K562 (cell line): ENCODE measurements around the gene ATPAF2. TPM values are rescaled to one million over a fixed set of nuclear protein-coding genes. Genes with fewer than 3 reads are reported as not detected.
A peak's percentile ranks its signal among the peaks of the same experiment; 100 is the strongest.

Source experiments
- ATAC-seq: fragments of 200-7000 bp; cut with Tn5 transposase; 3 replicates; pipeline ENCODE4 v1.9.1; 2020; ENCODE audit warnings: moderate library complexity
- BruUV-seq: library from RNA; stranded (reverse); fragments of 400-500 nt; replicated peaks from 2 replicates; lab custom pipeline; 2021; lab: Mats Ljungman, UMichigan
- CTCF ChIA-PET: fragments of 300-600 bp; formaldehyde crosslinking; extraction: SDS; loops from one replicate; lab custom pipeline; 2021; ENCODE audit warnings: low intra/inter-chr PET ratio; lab: Yijun Ruan, JAX
- POLR2A ChIA-PET: fragments of 300-600, 350-650 bp; sonication (Branson Sonifier 250); formaldehyde crosslinking; extraction: SDS; loops from one replicate; lab custom pipeline; 2021; ENCODE audit warnings: antibody characterized with exemption, inconsistent platforms; lab: Yijun Ruan, JAX
- DNase-seq, 4 experiments: peaks; one replicate each; pipeline versions ENCODE4 v3.0.0 to v3.0.0-alpha.2; 2011 to 2018; ENCODE audit warnings: low spot score in 3 of 4, mixed read lengths in 3 of 4; ENCODE audit errors: extremely low read depth in 1 of 4
- FAIRE-seq: peaks from 2 replicates; lab custom pipeline; 2011; peaks lifted over from hg19 to GRCh38; lab: Jason Lieb, UNC
- H2AFZ ChIP-seq: 2 replicates; pipeline ENCODE4 v1.6.0; 2011; ENCODE audit warnings: low read depth, low read length, control low read depth, inconsistent platforms
- H3K27ac ChIP-seq: fragments of 200-600 bp; 3 replicates; pipeline ENCODE4 v1.8.0; 2011; ENCODE audit warnings: low read depth, mild to moderate bottlenecking, control low read depth, inconsistent platforms, low read length, moderate library complexity, mixed read lengths; ENCODE audit errors: extremely low read depth
- H3K27me3 ChIP-seq, 2 experiments: fragments of 300-600 bp in 1 of 2; 2 replicates in 1 of 2; 3 replicates in 1 of 2; pipeline versions ENCODE4 v1.6.0 to v1.8.0; 2011; ENCODE audit warnings: inconsistent platforms in 2 of 2, low read length in 2 of 2, mild to moderate bottlenecking in 1 of 2, mixed read lengths in 1 of 2, moderate library complexity in 1 of 2; ENCODE audit not compliant: control insufficient read depth in 2 of 2, insufficient read depth in 2 of 2
- H3K36me3 ChIP-seq: fragments of 300-600 bp; 3 replicates; pipeline ENCODE4 v1.8.0; 2011; ENCODE audit warnings: mild to moderate bottlenecking, low read length, inconsistent platforms; ENCODE audit not compliant: control insufficient read depth, insufficient read depth
- H3K4me1 ChIP-seq, 2 experiments: fragments of 200-600 bp in 1 of 2; replicated peaks in 1 of 2; 2 replicates in 1 of 2; 3 replicates in 1 of 2; pipeline versions ENCODE4 v1.5.1 to v1.8.0; 2011; ENCODE audit warnings: inconsistent platforms in 2 of 2, low read length in 2 of 2, mild to moderate bottlenecking in 1 of 2, mixed read lengths in 1 of 2, moderate library complexity in 1 of 2; ENCODE audit not compliant: control insufficient read depth in 2 of 2, insufficient read depth in 2 of 2
- H3K4me2 ChIP-seq: 2 replicates; pipeline ENCODE4 v1.6.1; 2011; ENCODE audit warnings: low read length, control low read depth, inconsistent platforms, mixed read lengths; ENCODE audit not compliant: insufficient read depth
- H3K4me3 ChIP-seq: fragments of 200-600 bp; sonication (generic), shearing (Covaris generic); 2 replicates; pipeline ENCODE4 v1.5.1; 2016; ENCODE audit warnings: control low read depth, inconsistent platforms
- H3K79me2 ChIP-seq: fragments of 200-600 bp; 3 replicates; pipeline ENCODE4 v1.8.0; 2011; ENCODE audit warnings: low read length, inconsistent platforms; ENCODE audit not compliant: control insufficient read depth, insufficient read depth
- H3K9ac ChIP-seq, 2 experiments: 2 replicates each; pipeline versions ENCODE4 v1.6.0 to v1.6.1; 2011; ENCODE audit warnings: low read depth in 2 of 2, low read length in 2 of 2, control low read depth in 1 of 2, inconsistent platforms in 1 of 2, mild to moderate bottlenecking in 1 of 2, mixed read lengths in 1 of 2; ENCODE audit not compliant: insufficient read depth in 1 of 2
- H3K9me1 ChIP-seq: one replicate; pipeline ENCODE4 v1.6.0; 2011; ENCODE audit warnings: inconsistent platforms, mild to moderate bottlenecking, low read length, moderate library complexity; ENCODE audit not compliant: control insufficient read depth, insufficient read depth
- H3K9me3 ChIP-seq: replicated peaks from 2 replicates; pipeline ENCODE4 v1.5.1; 2011; ENCODE audit warnings: low read depth, low read length, inconsistent platforms; ENCODE audit not compliant: control insufficient read depth, insufficient read depth
- H4K20me1 ChIP-seq: replicated peaks from 2 replicates; pipeline ENCODE4 v1.6.1; 2011; ENCODE audit warnings: low read length, inconsistent platforms, mixed read lengths; ENCODE audit not compliant: control insufficient read depth, insufficient read depth
- CHCHD3 ChIP-seq: fragments of 250-450 bp; sonication (Bioruptor Pico); IDR thresholded peaks from 2 replicates; pipeline ENCODE4 v2.1.2; 2022; ENCODE audit warnings: mild to moderate bottlenecking
- ETV5 ChIP-seq: sonication (generic); formaldehyde crosslinking; IDR thresholded peaks from 2 replicates; pipeline ENCODE4 v1.4.0; 2020; ENCODE audit warnings: low read depth, mild to moderate bottlenecking, missing genetic modification reagents
- ILF3 ChIP-seq: fragments of 450-650 bp; IDR thresholded peaks from 2 replicates; pipeline ENCODE4 v1.6.1; 2018; ENCODE audit warnings: antibody characterized with exemption, mild to moderate bottlenecking, moderate library complexity, borderline replicate concordance
- ILK ChIP-seq: fragments of 450-650 bp; IDR thresholded peaks from 2 replicates; pipeline ENCODE4 v1.6.1; 2016; ENCODE audit warnings: missing genetic modification characterization, low read depth, mild to moderate bottlenecking, missing compliant biosample characterization, moderate library complexity, borderline replicate concordance
- L3MBTL2 ChIP-seq: fragments of 450-650 bp; IDR thresholded peaks from 2 replicates; pipeline ENCODE4 v1.6.1; 2016; ENCODE audit warnings: mild to moderate bottlenecking, moderate library complexity
- NFE2L1 ChIP-seq: fragments of 450-650 bp; IDR thresholded peaks from 2 replicates; pipeline ENCODE4 v1.6.1; 2016; ENCODE audit warnings: missing genetic modification characterization, low read depth, mild to moderate bottlenecking, missing compliant biosample characterization, moderate library complexity, borderline replicate concordance
- RHOXF2B ChIP-seq: fragments of 250-450 bp; sonication (Bioruptor Pico); conservative IDR thresholded peaks from 2 replicates; pipeline ENCODE4 v1.5.1; 2021
- SAFB2 ChIP-seq: fragments of 200-400 bp; formaldehyde crosslinking; IDR thresholded peaks from 2 replicates; pipeline ENCODE4 v1.6.1; 2018; ENCODE audit warnings: borderline replicate concordance, low read length, low read depth, moderate library complexity; ENCODE audit not compliant: severe bottlenecking
- ZBED1 ChIP-seq: IDR thresholded peaks from 2 replicates; pipeline ENCODE4 v1.6.1; 2014
- ZBTB8A ChIP-seq: fragments of 450-650 bp; IDR thresholded peaks from 2 replicates; pipeline ENCODE4 v1.6.1; 2018; ENCODE audit warnings: mild to moderate bottlenecking, moderate library complexity; ENCODE audit not compliant: partially characterized antibody
- ZNF143 ChIP-seq: sonication (generic); formaldehyde crosslinking; IDR thresholded peaks from 2 replicates; pipeline ENCODE4 v1.9.0; 2022; ENCODE audit warnings: mild to moderate bottlenecking, missing genetic modification reagents
- WGBS: fragments of 100-300 bp; shearing (Covaris generic); methylation state at CpG from one replicate; pipeline ENCODE4 v1.1.6; 2016; ENCODE audit warnings: low coverage, mixed read lengths; ENCODE audit not compliant: insufficient coverage; ENCODE audit errors: missing lambda C conversion rate; 5-methylcytosine and 5-hydroxymethylcytosine counted together
- in situ Hi-C: fragments of 300-500 bp; cut with MboI; formaldehyde crosslinking; loops from 4 replicates; pipeline ENCODE4 v1.15.0; 2018; ENCODE audit warnings: inconsistent platforms, mixed read lengths
- intact Hi-C: fragments of 100-400 bp; cut with micrococcal nuclease; formaldehyde crosslinking; loops from 2 replicates; pipeline ENCODE4 v1.14.2; 2022
- polyA plus RNA-seq, 8 experiments: library from polyadenylated mRNA; depleted of rRNA in 4 of 8; stranded (reverse) in 5 of 8; unstranded in 3 of 8; fragments of >200 nt; fragmentation: Nextera tagmentation in 2 of 8; fragmentation: Illumina TruSeq in 1 of 8; extraction: Ambion mirVana in 2 of 8; extraction: Trizol in 1 of 8; gene quantifications; 2 replicates each; pipeline versions ENCODE4 v1.2.1 to v1.2.3, GENCODE V29; 2011 to 2014; ENCODE audit warnings: inconsistent platforms in 1 of 8, missing spikeins in 1 of 8
- total RNA-seq, 7 experiments: library from RNA; depleted of rRNA in 6 of 7; stranded (reverse); fragments of >200 nt in 6 of 7; fragmentation: Illumina TruSeq in 2 of 7; extraction: Trizol in 2 of 7; gene quantifications; 2 replicates each; pipeline versions ENCODE4 v1.2.1 to v1.2.3, GENCODE V29; 2011 to 2021; ENCODE audit warnings: low replicate concordance in 1 of 7
- TF ChIP-seq, protein P1 (sequence below): fragments of 250-450 bp; sonication (Bioruptor Pico); IDR thresholded peaks from 2 replicates; pipeline ENCODE4 v1.6.1; 2021; ENCODE audit warnings: mild to moderate bottlenecking

ATPAF2 gene
- total and polyA plus RNA-seq, 9 of the 15 experiments (the other 6 are each of a cell fraction or from before 2014, with no cell fraction given) = 2.1 to 19.2 (median 11.3) TPM

- no TSS peak for BruUV-seq
- in situ Hi-C loops = loop anchor here (5.0 kb wide), 1 partner anchor 146 kb away; no protein-coding TSS in a partner anchor
- Histone ChIP-seq H3K27me3 (no peaks in the 10 kb centered on the region), H4K20me1 (no peaks in the 10 kb centered on the region; the same call in 1 of the 2 replicates), H3K4me2 (no peak overlapping the region), H3K9me1 (peaks cover 3% of the 10 kb centered on the region), H3K27ac (no peak overlapping the region), H2AFZ (no peak overlapping the region), H3K9me3 (no peaks in the 10 kb centered on the region), H3K9ac (peak overlapping the region in 1 of 2 experiments; percentile 36; a peak in 1 of 4 replicates), H3K79me2 (peaks cover 9% of the 10 kb centered on the region; the same call in 2 of the 3 replicates), H3K36me3 (peaks cover 22% of the 10 kb centered on the region; the same call in 2 of the 3 replicates), H3K4me1 (peaks cover 0 to 14% of the 10 kb centered on the region in 2 experiments; a peak in 3 of 5 replicates), H3K4me3 (no peak overlapping the region)
- WGBS = 37% methylated on average over 9 of the region's 11 CpGs
- DNase-seq (peak in 1 of 4 experiments; percentile 15), ATAC-seq (no peak), FAIRE-seq (no peak)
- no peak for TF ChIP-seq ILK (tag)
- no peak for TF ChIP-seq RHOXF2B
- TF ChIP-seq ETV5 (CRISPR knock-in tag) = no peak
- TF ChIP-seq NFE2L1 (tag) = no peak
- no peak for TF ChIP-seq SAFB2
- TF ChIP-seq CHCHD3 = no peak
- TF ChIP-seq, protein P1, sequence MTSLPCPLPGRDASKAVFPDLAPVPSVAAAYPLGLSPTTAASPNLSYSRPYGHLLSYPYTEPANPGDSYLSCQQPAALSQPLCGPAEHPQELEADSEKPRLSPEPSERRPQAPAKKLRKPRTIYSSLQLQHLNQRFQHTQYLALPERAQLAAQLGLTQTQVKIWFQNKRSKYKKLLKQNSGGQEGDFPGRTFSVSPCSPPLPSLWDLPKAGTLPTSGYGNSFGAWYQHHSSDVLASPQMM (CRISPR knock-in tag) = no peak
- no peak for TF ChIP-seq L3MBTL2
- TF ChIP-seq ILF3 = no peak
- TF ChIP-seq ZBED1 = no peak
- TF ChIP-seq ZNF143 (CRISPR knock-in tag) = no peak
- no peak for TF ChIP-seq ZBTB8A
- intact Hi-C loops = no loop called here
- ChIA-PET POLR2A (interaction anchor here (0.8 to 1.0 kb wide), 2 partner anchors 10 to 87 kb away, joined by 3 to 5 read pairs; no protein-coding TSS in a partner anchor), CTCF (interaction anchor here (0.7 kb wide), 1 partner anchor 49 kb away, joined by 3 read pairs; no protein-coding TSS in a partner anchor)
Observed at GRCh38 chr17:18028114-18028951, 10.6 kb downstream of the ATPAF2 start.
